Measurements from ENCODE around the gene MYL9.
A peak's percentile ranks its signal among the peaks of the same experiment; 100 is the strongest.
"Not testable (repeated sequence)": the region's sequence is repeated elsewhere in the genome, so short reads cannot be mapped to it uniquely, and the experiment has no call there.

MYL9 gene

GRCh38 chr20:36550790-36551299 lies 9.5 kb downstream of the MYL9 start:
- Histone ChIP-seq H3K4me3 (ENCODE audit: low read depth, low read length) (no peak overlapping the region), H3K27ac (no peak overlapping the region), H3K27me3 (replicated peaks) (no peaks in the 10 kb centered on the region), H3K36me3 (replicated peaks) (peaks cover 36% of the 10 kb centered on the region)
- TF ChIP-seq, protein P1, sequence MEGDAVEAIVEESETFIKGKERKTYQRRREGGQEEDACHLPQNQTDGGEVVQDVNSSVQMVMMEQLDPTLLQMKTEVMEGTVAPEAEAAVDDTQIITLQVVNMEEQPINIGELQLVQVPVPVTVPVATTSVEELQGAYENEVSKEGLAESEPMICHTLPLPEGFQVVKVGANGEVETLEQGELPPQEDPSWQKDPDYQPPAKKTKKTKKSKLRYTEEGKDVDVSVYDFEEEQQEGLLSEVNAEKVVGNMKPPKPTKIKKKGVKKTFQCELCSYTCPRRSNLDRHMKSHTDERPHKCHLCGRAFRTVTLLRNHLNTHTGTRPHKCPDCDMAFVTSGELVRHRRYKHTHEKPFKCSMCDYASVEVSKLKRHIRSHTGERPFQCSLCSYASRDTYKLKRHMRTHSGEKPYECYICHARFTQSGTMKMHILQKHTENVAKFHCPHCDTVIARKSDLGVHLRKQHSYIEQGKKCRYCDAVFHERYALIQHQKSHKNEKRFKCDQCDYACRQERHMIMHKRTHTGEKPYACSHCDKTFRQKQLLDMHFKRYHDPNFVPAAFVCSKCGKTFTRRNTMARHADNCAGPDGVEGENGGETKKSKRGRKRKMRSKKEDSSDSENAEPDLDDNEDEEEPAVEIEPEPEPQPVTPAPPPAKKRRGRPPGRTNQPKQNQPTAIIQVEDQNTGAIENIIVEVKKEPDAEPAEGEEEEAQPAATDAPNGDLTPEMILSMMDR (IDR thresholded peaks at IDR 0.05; ENCODE audit: low read depth, low read length, missing control alignments): no peak
- in situ Hi-C loops (cut with HindIII; ENCODE audit: low pct_ligation_motif_present, low sequenced_read_pairs): no loop called here
- DNase-seq: peak; percentile 37

- no peaks in the 10 kb centered on the region for H3K27me3 ChIP-seq (replicated peaks)
- in situ Hi-C loops (cut with HindIII; ENCODE audit: low pct_ligation_motif_present, low sequenced_read_pairs): no loop called here
- no peak for DNase-seq
- H3K27ac ChIP-seq: no peak overlapping the region
- TF ChIP-seq, protein P1 (IDR thresholded peaks at IDR 0.05; ENCODE audit: low read depth, low read length, missing control alignments): no peak
- no peak overlapping the region for H3K4me3 ChIP-seq (ENCODE audit: low read depth, low read length)
- H3K36me3 ChIP-seq (replicated peaks): no peaks in the 10 kb centered on the region
These were observed 13.9 kb downstream of the MYL9 start for GRCh38 chr20:36555248-36555647.

DNA sequence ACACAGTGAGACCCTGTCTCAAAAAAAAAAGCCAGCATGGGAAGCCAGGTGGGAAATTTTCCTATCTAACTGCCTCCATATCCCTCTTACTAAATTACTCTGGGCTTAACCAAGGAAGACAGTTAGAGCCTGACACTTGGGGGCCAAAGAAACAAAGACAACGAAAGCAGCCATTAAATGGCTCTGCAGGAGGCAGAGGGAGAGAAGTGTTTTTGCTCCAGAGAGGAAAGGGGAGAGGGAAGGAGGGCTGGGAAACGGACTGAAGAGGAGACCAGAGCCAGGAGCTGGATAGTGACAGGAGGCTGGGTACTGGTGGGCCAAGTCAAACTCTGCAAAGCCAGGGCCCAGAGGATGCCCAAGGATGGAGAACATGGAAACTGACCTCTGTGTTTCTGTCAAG lies 21.4 kb downstream of the MYL9 start:
- no peak for DNase-seq
- in situ Hi-C loops (cut with HindIII; ENCODE audit: low pct_ligation_motif_present, low sequenced_read_pairs): no loop called here
- no peak overlapping the region for H3K4me3 ChIP-seq (ENCODE audit: low read depth, low read length)
- H3K27me3 ChIP-seq (replicated peaks): no peaks in the 10 kb centered on the region
- H3K27ac ChIP-seq: no peak overlapping the region
- TF ChIP-seq, protein P1 (IDR thresholded peaks at IDR 0.05; ENCODE audit: low read depth, low read length, missing control alignments): no peak
- no peaks in the 10 kb centered on the region for H3K36me3 ChIP-seq (replicated peaks)

DNA sequence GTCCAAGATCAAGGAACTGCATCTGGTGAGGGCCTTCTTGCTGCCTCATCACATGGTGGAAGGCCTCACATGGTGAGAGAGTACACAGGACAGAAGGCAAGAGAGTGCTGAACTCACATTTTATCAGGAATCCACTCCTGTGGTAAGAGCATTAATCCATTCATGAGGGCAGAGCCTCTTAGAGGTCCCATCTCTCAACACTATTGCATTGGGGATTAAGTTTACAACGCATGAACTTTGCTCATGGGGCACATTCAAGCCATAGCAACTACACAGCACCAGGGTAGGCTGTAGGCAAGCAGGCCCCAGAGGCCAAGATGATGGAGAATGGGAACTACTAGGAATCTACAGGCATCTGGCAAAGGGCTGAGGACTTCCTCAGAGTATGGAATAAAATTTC lies 22.1 kb downstream of the MYL9 start:
- Histone ChIP-seq H3K36me3 (replicated peaks) (no peaks in the 10 kb centered on the region), H3K4me3 (ENCODE audit: low read depth, low read length) (no peak overlapping the region), H3K27me3 (replicated peaks) (no peaks in the 10 kb centered on the region), H3K27ac (no peak overlapping the region)
- in situ Hi-C loops (cut with HindIII; ENCODE audit: low pct_ligation_motif_present, low sequenced_read_pairs): no loop called here
- DNase-seq: no peak
- TF ChIP-seq, protein P1 (IDR thresholded peaks at IDR 0.05; ENCODE audit: low read depth, low read length, missing control alignments): no peak

- DNase-seq; H3K4me3 ChIP-seq (ENCODE audit: low read depth, low read length); in situ Hi-C loops (cut with HindIII; ENCODE audit: low pct_ligation_motif_present, low sequenced_read_pairs); H3K36me3 ChIP-seq (replicated peaks); H3K27ac ChIP-seq; H3K27me3 ChIP-seq (replicated peaks): not testable (repeated sequence)
These were observed 22.9 kb downstream of the MYL9 start for GRCh38 chr20:36564078-36564725.

DNA sequence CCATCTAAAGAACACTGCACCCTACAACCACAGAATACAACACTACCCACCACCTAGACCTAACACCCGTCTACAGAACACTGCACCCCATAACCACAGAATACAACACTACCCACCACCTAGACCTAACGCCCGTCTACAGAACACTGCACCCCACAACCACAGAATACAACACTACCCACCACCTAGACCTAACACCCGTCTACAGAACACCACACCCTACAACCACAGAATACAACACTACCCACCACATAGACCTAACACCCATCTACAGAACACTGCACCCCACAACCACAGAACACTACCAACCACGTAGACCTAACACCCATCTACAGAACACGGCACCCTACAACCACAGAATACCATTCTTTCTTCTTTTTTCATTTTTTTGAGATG lies 23.4 kb downstream of the MYL9 start:
- H3K36me3 ChIP-seq (replicated peaks); H3K27me3 ChIP-seq (replicated peaks); H3K27ac ChIP-seq; H3K4me3 ChIP-seq (ENCODE audit: low read depth, low read length); DNase-seq; in situ Hi-C loops (cut with HindIII; ENCODE audit: low pct_ligation_motif_present, low sequenced_read_pairs): not testable (repeated sequence)

GRCh38 chr20:36565520-36565919 lies 24.2 kb downstream of the MYL9 start:
- no peaks in the 10 kb centered on the region for H3K36me3 ChIP-seq (replicated peaks)
- H3K27ac ChIP-seq: no peak overlapping the region
- TF ChIP-seq, protein P1 (IDR thresholded peaks at IDR 0.05; ENCODE audit: low read depth, low read length, missing control alignments): no peak
- in situ Hi-C loops (cut with HindIII; ENCODE audit: low pct_ligation_motif_present, low sequenced_read_pairs): no loop called here
- no peak overlapping the region for H3K4me3 ChIP-seq (ENCODE audit: low read depth, low read length)
- no peak for DNase-seq
- no peaks in the 10 kb centered on the region for H3K27me3 ChIP-seq (replicated peaks)

Measured in brain microvascular endothelial cell (primary cell).